Measurements from ENCODE around the gene CAB39. TPM values are rescaled to one million over a fixed set of nuclear protein-coding genes. Genes with fewer than 3 reads are reported as not detected.

Gene CAB39
- polyA plus RNA-seq, 1 donor from 2014 or later = 118 TPM

- H3K27ac ChIP-seq (ENCODE audit: low read length) = no peak overlapping the region
- no peak overlapping the region for H3K4me3 ChIP-seq (ENCODE audit: low read length)
- no peaks in the 10 kb centered on the region for H3K9me2 ChIP-seq (ENCODE audit: insufficient read depth, low read length)
- no peaks in the 10 kb centered on the region for H3K27me3 ChIP-seq (ENCODE audit: insufficient read depth, low read depth, low read length)
- no peak overlapping the region for H2AFZ ChIP-seq (ENCODE audit: low read depth, low read length)
- H4K20me1 ChIP-seq (ENCODE audit: insufficient read depth) = no peaks in the 10 kb centered on the region
- no peaks in the 10 kb centered on the region for H3K9me3 ChIP-seq (ENCODE audit: low read length)
- H3K4me2 ChIP-seq (ENCODE audit: low read length) = no peak overlapping the region
- H3K36me3 ChIP-seq (ENCODE audit: insufficient read depth, low read length) = no peaks in the 10 kb centered on the region
- no peak for TF ChIP-seq EP300 (conservative IDR thresholded peaks at IDR 0.05; ENCODE audit: poor library complexity, severe bottlenecking)
- TF ChIP-seq MXI1 (conservative IDR thresholded peaks at IDR 0.05; ENCODE audit: poor library complexity, severe bottlenecking) = no peak
- no peak for TF ChIP-seq POLR2AphosphoS5 (IDR thresholded peaks at IDR 0.05)
- TF ChIP-seq RAD21 (conservative IDR thresholded peaks at IDR 0.05) = no peak
- TF ChIP-seq SMC3 (conservative IDR thresholded peaks at IDR 0.05; ENCODE audit: poor library complexity) = no peak
- no peak for TF ChIP-seq TAF1 (IDR thresholded peaks at IDR 0.05; ENCODE audit: low read depth)
- no peak for TF ChIP-seq CTCF (IDR thresholded peaks at IDR 0.05; ENCODE audit: poor library complexity, severe bottlenecking)
- no peak overlapping the region for H3K9ac ChIP-seq (ENCODE audit: low read length)
- no peaks in the 10 kb centered on the region for H3F3A ChIP-seq (ENCODE audit: insufficient read depth, low read length, poor library complexity, severe bottlenecking)
- H3K79me2 ChIP-seq (replicated peaks; ENCODE audit: insufficient read depth, low read length) = no peaks in the 10 kb centered on the region
Observed at GRCh38 chr2:230706053-230706521, 6.6 kb upstream of the CAB39 start.

GRCh38 chr2:230706966-230707365 is 5.7 kb upstream of the CAB39 start:
- Histone ChIP-seq H3K9me2 (ENCODE audit: insufficient read depth, low read length) (no peaks in the 10 kb centered on the region), H2AFZ (ENCODE audit: low read depth, low read length) (no peak overlapping the region), H3K9me3 (ENCODE audit: low read length) (no peaks in the 10 kb centered on the region), H3K27ac (ENCODE audit: low read length) (no peak overlapping the region), H3K9ac (ENCODE audit: low read length) (no peak overlapping the region), H3F3A (ENCODE audit: insufficient read depth, low read length, poor library complexity, severe bottlenecking) (no peaks in the 10 kb centered on the region), H3K27me3 (ENCODE audit: insufficient read depth, low read depth, low read length) (no peaks in the 10 kb centered on the region), H4K20me1 (ENCODE audit: insufficient read depth) (no peaks in the 10 kb centered on the region), H3K36me3 (ENCODE audit: insufficient read depth, low read length) (no peaks in the 10 kb centered on the region), H3K79me2 (replicated peaks; ENCODE audit: insufficient read depth, low read length) (no peaks in the 10 kb centered on the region), H3K4me2 (ENCODE audit: low read length) (no peak overlapping the region), H3K4me3 (ENCODE audit: low read length) (no peak overlapping the region)
- TF ChIP-seq RAD21 (conservative IDR thresholded peaks at IDR 0.05) (no peak), EZH2 (IDR thresholded peaks at IDR 0.05; ENCODE audit: borderline replicate concordance, insufficient read depth, low read length, poor library complexity, severe bottlenecking) (no peak), SMC3 (conservative IDR thresholded peaks at IDR 0.05; ENCODE audit: poor library complexity) (no peak), POLR2AphosphoS5 (IDR thresholded peaks at IDR 0.05) (no peak), TAF1 (IDR thresholded peaks at IDR 0.05; ENCODE audit: low read depth) (no peak), EP300 (conservative IDR thresholded peaks at IDR 0.05; ENCODE audit: poor library complexity, severe bottlenecking) (no peak)

- Histone ChIP-seq H2AFZ (ENCODE audit: low read depth, low read length) (no peak overlapping the region), H3K4me2 (ENCODE audit: low read length) (no peak overlapping the region)
- TF ChIP-seq POLR2AphosphoS5 (IDR thresholded peaks at IDR 0.05) (no peak), EZH2 (IDR thresholded peaks at IDR 0.05; ENCODE audit: borderline replicate concordance, insufficient read depth, low read length, poor library complexity, severe bottlenecking) (no peak), REST (IDR thresholded peaks at IDR 0.05; ENCODE audit: borderline replicate concordance) (no peak), EP300 (conservative IDR thresholded peaks at IDR 0.05; ENCODE audit: poor library complexity, severe bottlenecking) (no peak), CTCF (IDR thresholded peaks at IDR 0.05; ENCODE audit: poor library complexity, severe bottlenecking) (no peak), MXI1 (conservative IDR thresholded peaks at IDR 0.05; ENCODE audit: poor library complexity, severe bottlenecking) (no peak), TAF1 (IDR thresholded peaks at IDR 0.05; ENCODE audit: low read depth) (no peak), RAD21 (conservative IDR thresholded peaks at IDR 0.05) (no peak)
Observed at GRCh38 chr2:230708204-230708603, 4.4 kb upstream of the CAB39 start.

More at GRCh38 chr2:230708204-230708603, 4.4 kb upstream of the CAB39 start:
- no peaks in the 10 kb centered on the region for H3K27me3 ChIP-seq (ENCODE audit: insufficient read depth, low read depth, low read length)
- no peaks in the 10 kb centered on the region for H3K9me2 ChIP-seq (ENCODE audit: insufficient read depth, low read length)
- no peak overlapping the region for H3K4me3 ChIP-seq (ENCODE audit: low read length)
- no peaks in the 10 kb centered on the region for H3K36me3 ChIP-seq (ENCODE audit: insufficient read depth, low read length)
- no peaks in the 10 kb centered on the region for H4K20me1 ChIP-seq (ENCODE audit: insufficient read depth)
- no peaks in the 10 kb centered on the region for H3K79me2 ChIP-seq (replicated peaks; ENCODE audit: insufficient read depth, low read length)
- H3K9ac ChIP-seq (ENCODE audit: low read length) = no peak overlapping the region
- no peaks in the 10 kb centered on the region for H3F3A ChIP-seq (ENCODE audit: insufficient read depth, low read length, poor library complexity, severe bottlenecking)
- H3K27ac ChIP-seq (ENCODE audit: low read length) = no peak overlapping the region
- no peaks in the 10 kb centered on the region for H3K9me3 ChIP-seq (ENCODE audit: low read length)

All from neural cell (in vitro differentiated cells).